Right renal pelvis (tissue), 4 donors: ENCODE measurements around the gene MTRFR. TPM values are rescaled to one million over a fixed set of nuclear protein-coding genes. Genes with fewer than 3 reads are reported as not detected.

Experiments used
- DNase-seq, 4 donors: peaks; one replicate each; pipeline ENCODE4 v3.0.0-alpha.2; 2013; ENCODE audit warnings: low read depth in 4 of 4, low spot score in 3 of 4, missing footprints in 1 of 4
- polyA plus RNA-seq, 4 donors: library from polyadenylated mRNA; unstranded; fragments of 120-200 nt; gene quantifications; one replicate each; pipeline ENCODE4 v1.2.1, GENCODE V29; 2013; ENCODE audit not compliant: insufficient read length in 4 of 4

Gene MTRFR
- polyA plus RNA-seq, 4 donors, result 20.3 to 23.6 (median 21.9) TPM

- DNase-seq, result no peak
Measured at GRCh38 chr12:123269395-123269892, 36.2 kb downstream of the MTRFR start.

DNA sequence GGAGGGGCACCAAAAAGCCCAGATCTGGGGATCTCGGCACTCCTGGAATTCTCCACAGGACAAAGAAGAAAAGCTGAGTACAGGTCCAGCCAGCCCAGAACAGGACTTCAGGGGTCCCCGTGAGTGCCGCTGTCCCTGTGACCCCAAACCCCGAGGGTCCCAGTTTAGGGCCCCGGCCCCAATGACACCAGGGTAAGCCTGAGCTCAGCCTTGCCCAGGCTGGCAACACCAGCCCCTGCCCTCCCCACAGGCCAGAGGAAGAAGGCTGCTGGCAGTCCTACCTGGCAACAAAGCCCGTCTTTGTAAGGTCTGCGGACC, 36.6 kb downstream of the MTRFR start:
- no peak for DNase-seq

DNA sequence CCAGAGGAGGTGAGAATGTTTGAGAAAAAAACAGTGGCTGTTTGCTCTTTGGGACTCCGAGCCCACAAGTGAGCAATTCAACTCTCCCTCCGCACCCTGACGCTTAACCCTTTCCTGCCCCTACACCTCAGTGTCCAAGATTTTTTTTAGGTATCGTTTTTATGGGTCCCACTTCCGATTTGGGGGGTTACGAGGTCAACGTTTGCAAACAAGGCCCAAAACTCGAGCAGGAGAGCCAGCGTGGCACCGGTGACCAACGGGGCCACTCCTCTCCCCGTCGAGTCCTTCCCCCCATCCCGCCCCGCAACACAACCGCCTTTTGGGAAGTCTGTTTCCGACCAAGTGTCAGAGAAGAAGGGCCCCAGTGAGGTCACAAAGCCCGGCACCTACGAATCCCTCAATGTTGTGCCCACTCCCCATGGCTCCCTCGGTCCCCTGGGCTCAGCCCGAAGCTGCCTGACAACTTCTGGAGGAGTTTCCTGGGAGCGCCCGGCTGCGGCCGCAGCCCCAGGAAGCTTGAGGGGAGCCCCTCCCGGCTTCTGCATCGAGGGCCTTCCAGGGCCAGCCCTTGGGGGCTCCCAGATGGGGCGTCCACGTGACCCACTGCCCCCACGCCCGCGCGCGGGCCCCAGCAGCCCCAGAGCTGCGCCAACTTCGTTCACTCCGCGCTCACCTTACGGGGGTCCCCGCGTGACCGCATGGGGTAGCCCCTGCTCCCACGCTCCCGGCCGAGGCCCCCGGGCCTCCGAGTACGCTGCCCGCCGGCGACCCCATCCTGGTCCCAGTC, 37.2 kb downstream of the MTRFR start:
- DNase-seq, result no peak

DNA sequence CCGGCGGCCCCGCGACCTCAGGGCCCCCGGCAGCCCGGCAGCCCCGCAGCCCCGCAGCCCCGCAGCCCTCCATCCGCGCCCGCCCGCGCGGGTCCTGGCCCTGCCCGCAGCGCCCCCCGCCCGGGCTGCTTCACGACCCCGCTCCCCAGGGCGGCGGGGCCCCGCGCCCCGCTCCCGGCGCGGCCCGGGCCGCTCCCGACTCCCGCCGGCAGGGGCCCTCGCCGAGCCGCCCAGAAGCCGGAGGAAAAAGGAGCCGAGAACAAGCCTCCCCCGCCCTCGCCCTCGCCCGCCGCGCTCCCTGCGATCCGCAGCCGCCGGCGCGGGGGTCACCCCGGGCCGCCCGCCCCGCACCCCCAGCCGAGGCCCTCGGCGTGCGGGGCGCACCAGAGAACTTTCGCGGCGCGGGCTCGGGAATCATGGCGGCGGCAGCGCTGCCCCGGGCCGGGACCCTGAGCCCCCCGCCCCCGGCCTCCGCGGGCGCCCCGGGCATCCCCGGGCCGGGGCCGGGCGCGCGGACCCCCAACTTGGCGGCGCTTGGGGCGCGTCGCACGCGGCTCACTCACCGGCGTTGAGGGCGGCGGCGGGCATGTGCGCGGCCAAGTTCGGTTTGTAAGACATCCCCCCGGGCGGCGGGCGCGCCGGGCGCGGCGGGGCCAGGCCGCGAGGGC, 37.9 kb downstream of the MTRFR start:
- DNase-seq, result no peak

DNA sequence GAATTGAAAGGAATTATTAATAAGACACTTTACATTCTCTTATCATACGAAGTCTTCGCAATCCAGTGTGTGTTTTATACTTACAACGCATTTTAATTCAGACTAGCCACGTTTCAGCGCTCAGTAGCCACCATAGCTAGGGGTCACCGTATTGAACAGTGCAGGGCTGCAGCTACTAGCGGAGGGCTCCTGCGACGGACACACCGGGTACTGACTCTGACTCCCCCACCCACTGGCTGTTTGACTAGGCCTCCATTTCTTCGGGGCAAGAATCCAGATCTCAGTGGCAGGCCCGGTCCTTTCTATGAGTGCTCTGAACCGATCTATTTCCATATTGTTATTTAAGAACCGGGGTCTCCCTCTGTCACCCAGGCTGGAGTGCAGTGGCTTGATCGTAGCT, 39.9 kb downstream of the MTRFR start:
- DNase-seq, result no peak

DNA sequence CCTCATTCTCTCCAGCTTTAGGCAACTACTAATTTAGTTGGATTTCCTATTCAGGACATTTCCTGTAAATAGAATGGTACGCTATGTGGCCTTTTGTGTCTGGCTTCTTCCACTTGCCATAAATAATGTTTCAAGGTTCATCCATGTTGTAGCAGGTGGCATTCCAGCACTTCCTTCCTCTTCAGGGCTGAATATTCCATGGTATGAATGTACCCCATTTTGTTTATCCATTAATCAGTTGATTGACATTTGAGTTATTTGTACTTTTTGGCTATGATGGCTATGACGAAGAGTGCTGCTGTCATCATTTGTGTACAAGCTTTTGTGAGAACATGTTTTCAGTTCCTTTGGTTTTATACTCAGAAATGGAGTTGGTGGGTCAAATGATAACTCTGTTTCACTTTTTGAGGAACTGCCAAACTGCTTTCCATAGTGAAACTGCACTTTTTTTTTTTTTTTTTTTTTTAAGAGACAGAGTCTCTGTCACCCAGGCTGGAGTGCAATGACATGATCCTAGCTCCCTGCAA, 44.9 kb downstream of the MTRFR start:
- DNase-seq, result no peak

DNA sequence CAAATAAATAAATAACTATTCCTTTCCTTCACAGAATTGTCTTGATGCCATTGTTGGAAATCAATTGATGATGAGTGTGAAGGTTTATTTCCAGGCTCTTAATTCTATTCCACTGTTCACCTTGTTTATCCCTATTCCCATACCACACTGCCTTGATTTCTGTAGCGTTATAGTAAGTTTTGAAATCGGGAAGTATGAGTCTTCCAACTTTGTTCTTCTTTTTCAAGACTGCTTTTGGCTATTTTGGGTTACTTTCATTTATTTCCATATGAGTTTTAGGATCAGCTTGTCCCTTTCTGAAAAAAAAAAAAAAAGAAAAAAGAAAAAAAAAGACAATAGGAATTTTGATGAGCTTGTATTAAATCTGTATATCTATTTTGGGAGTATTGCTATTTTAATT, 47.7 kb downstream of the MTRFR start:
- no peak for DNase-seq

- no peak for DNase-seq
Measured at GRCh38 chr12:123282111-123282510, 48.9 kb downstream of the MTRFR start.

DNA sequence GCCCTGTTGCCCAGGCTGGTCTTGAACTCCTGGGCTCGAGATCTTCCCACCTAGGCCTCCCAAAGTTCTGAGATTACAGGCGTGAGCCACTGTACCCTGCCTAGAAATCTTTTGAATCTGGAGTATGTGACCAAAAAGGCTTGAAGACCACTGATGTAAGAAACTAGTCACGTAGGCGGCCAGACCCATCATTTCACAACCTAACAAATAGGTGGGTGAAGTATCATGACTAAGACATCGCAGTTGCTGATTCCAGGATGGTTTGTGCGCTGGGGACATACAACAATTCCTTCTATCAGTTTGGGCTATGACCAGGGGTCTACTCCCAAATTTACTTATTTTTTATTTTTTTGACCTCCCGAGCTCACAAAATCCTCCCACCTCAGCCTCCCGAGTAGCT, 50.2 kb downstream of the MTRFR start:
- DNase-seq, result no peak

DNA sequence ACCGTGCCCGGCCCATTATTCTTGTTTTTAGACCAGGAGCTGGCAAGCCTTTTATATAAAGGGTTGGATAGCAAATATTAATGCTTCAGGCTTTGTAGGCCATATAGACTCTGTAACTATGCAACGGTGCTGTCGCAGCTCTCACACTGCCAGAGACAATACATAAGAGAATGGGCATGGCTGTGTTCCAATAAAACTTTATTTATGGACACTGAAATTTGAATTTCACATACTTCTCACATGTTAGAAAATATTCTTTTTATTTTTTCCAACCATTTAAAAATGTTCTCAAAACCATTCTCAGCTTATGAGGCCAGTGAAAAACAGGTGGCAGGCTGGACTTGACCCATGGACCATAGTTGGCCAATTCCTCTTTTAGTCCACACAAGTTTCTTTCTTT, 51.4 kb downstream of the MTRFR start:
- DNase-seq, result no peak

- DNase-seq, result no peak
Measured at GRCh38 chr12:123286652-123287373, 53.6 kb downstream of the MTRFR start.

DNA sequence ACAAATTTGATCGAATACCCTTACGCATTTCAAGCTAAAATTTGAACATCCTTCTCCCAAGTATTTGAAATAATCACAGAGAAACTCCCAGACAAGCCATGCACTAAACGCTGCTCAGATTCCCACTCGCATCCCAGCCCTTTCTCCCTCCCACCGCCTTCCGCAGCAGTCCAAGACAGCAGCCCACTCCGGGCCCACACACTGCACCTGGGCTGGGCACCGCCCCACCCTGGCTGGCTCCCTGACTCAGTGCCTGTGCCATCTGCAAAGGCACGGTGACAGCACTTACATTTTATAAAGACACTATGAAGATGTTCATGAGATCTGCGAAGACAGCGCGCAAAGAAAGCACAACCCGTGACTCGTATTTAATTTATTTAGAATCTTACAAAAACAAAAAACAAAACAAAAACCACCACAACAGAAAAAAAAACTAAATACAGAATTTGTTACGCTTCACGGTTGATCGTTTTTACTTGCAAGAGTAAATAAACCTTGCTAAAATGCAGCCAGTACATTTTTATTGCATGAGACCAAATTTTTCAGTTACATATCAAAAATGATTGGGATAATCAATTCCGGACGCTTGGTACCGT, 55.6 kb downstream of the MTRFR start:
- no peak for DNase-seq

GRCh38 chr12:123289911-123290310, 56.7 kb downstream of the MTRFR start:
- DNase-seq, result no peak

GRCh38 chr12:123293178-123293760, 60.0 kb downstream of the MTRFR start:
- DNase-seq, result no peak

- DNase-seq, result no peak
Measured at GRCh38 chr12:123305136-123305535, 71.9 kb downstream of the MTRFR start.

DNA sequence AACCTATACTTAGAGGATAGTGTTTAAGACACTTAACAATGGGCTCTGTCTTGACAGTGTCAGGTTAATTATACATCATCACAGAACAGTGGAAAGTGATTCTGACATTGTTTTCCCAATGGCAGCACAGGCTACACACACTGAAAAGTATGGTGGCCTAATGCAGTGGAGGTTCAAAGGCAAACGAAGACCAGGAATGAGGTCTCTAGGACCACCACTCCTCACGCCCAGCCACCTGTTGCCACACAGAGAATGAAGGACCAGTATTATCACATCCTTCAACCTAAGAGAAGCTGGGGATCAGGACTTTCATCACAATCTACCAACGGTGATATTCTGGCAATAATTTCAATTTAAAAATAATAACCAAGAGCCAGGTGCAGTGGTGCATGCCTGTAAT, 73.0 kb downstream of the MTRFR start:
- DNase-seq, result no peak

Other genes with a start within 250 kb of the MTRFR start
- gene PITPNM2, start 82.3 kb upstream of the MTRFR start, polyA plus RNA-seq, result 1 to 10 TPM; 6.3 to 8.5 (median 7.1) TPM
- 10 to 100 TPM; 24.7 to 33.4 (median 31.1) TPM for gene MPHOSPH9, start 295 bp upstream of the MTRFR start, polyA plus RNA-seq
- gene CDK2AP1, start 38.4 kb downstream of the MTRFR start, polyA plus RNA-seq, result 100 to 1,000 TPM; 171 to 213 (median 204) TPM
- gene SBNO1, start 131.4 kb downstream of the MTRFR start, polyA plus RNA-seq, result 10 to 100 TPM; 23.4 to 31.8 (median 29.6) TPM
- 10 to 100 TPM; 45.6 to 53.9 (median 47.3) TPM for gene KMT5A, start 150.7 kb downstream of the MTRFR start, polyA plus RNA-seq
- 1 to 10 TPM; 5.2 to 6.3 (median 5.9) TPM for gene RILPL2, start 203.2 kb downstream of the MTRFR start, polyA plus RNA-seq
- 10 to 100 TPM; 34.5 to 39.2 (median 38.4) TPM for gene SNRNP35, start 224.7 kb downstream of the MTRFR start, polyA plus RNA-seq